Measurements from ENCODE around the gene TAGLN2. TPM values are rescaled to one million over a fixed set of nuclear protein-coding genes. Genes with fewer than 3 reads are reported as not detected.
A peak's percentile ranks its signal among the peaks of the same experiment; 100 is the strongest.

TAGLN2 gene
- total RNA-seq, 1 donor from 2014 or later, result 265 TPM

GRCh38 chr1:159919236-159919865 is 6.0 kb downstream of the TAGLN2 start:
- no peak overlapping the region for H3K4me3 ChIP-seq (ENCODE audit: low read depth, low read length)
- no peaks in the 10 kb centered on the region for H3K27me3 ChIP-seq (ENCODE audit: control insufficient read depth, insufficient read depth, low read length)
- TF ChIP-seq CTCF (IDR thresholded peaks at IDR 0.05; ENCODE audit: insufficient read depth, low read length, severe bottlenecking), result no peak
- peaks cover 34% of the 10 kb centered on the region for H3K36me3 ChIP-seq (ENCODE audit: control insufficient read depth, insufficient read depth, low read length)
- FAIRE-seq (no peak), DNase-seq (ENCODE audit: low read depth) (no peak)

GRCh38 chr1:159918352-159919200 is 6.7 kb downstream of the TAGLN2 start:
- no peak for TF ChIP-seq CTCF (IDR thresholded peaks at IDR 0.05; ENCODE audit: insufficient read depth, low read length, severe bottlenecking)
- no peak for FAIRE-seq

GRCh38 chr1:159917533-159918351 is 7.6 kb downstream of the TAGLN2 start:
- DNase-seq (ENCODE audit: low read depth) (no peak), FAIRE-seq (no peak)
- Histone ChIP-seq H3K4me3 (ENCODE audit: low read depth, low read length) (no peak overlapping the region), H3K27me3 (ENCODE audit: control insufficient read depth, insufficient read depth, low read length) (no peaks in the 10 kb centered on the region), H3K36me3 (ENCODE audit: control insufficient read depth, insufficient read depth, low read length) (peaks cover 34% of the 10 kb centered on the region)
- no peak for TF ChIP-seq CTCF (IDR thresholded peaks at IDR 0.05; ENCODE audit: insufficient read depth, low read length, severe bottlenecking)

More at GRCh38 chr1:159918352-159919200, 6.7 kb downstream of the TAGLN2 start:
- Histone ChIP-seq H3K27me3 (ENCODE audit: control insufficient read depth, insufficient read depth, low read length) (no peaks in the 10 kb centered on the region), H3K36me3 (ENCODE audit: control insufficient read depth, insufficient read depth, low read length) (peaks cover 34% of the 10 kb centered on the region), H3K4me3 (ENCODE audit: low read depth, low read length) (no peak overlapping the region)
- DNase-seq (ENCODE audit: low read depth), result no peak

GRCh38 chr1:159916242-159917051 is 8.9 kb downstream of the TAGLN2 start:
- FAIRE-seq (no peak), DNase-seq (ENCODE audit: low read depth) (peak; percentile 91)
- H3K36me3 ChIP-seq (ENCODE audit: control insufficient read depth, insufficient read depth, low read length), result peaks cover 27% of the 10 kb centered on the region
- no peak for TF ChIP-seq CTCF (IDR thresholded peaks at IDR 0.05; ENCODE audit: insufficient read depth, low read length, severe bottlenecking)
- no peaks in the 10 kb centered on the region for H3K27me3 ChIP-seq (ENCODE audit: control insufficient read depth, insufficient read depth, low read length)
- H3K4me3 ChIP-seq (ENCODE audit: low read depth, low read length), result no peak overlapping the region

GRCh38 chr1:159915571-159916241 is 9.6 kb downstream of the TAGLN2 start:
- H3K4me3 ChIP-seq (ENCODE audit: low read depth, low read length), result no peak overlapping the region
- TF ChIP-seq CTCF (IDR thresholded peaks at IDR 0.05; ENCODE audit: insufficient read depth, low read length, severe bottlenecking), result no peak
- no peaks in the 10 kb centered on the region for H3K27me3 ChIP-seq (ENCODE audit: control insufficient read depth, insufficient read depth, low read length)
- DNase-seq (ENCODE audit: low read depth), result no peak
- peaks cover 24% of the 10 kb centered on the region for H3K36me3 ChIP-seq (ENCODE audit: control insufficient read depth, insufficient read depth, low read length)
- no peak for FAIRE-seq

Data from bronchial epithelial cell (primary cell).